H9 (cell line): ENCODE results near the gene RAC2. TPM values are rescaled to one million over a fixed set of nuclear protein-coding genes. Genes with fewer than 3 reads are reported as not detected.

ENCODE experiments used
- DNase-seq: peaks from one replicate; pipeline ENCODE4 v3.0.0-alpha.2; 2017
- H2AFZ ChIP-seq: one replicate; pipeline ENCODE4 v1.6.1; 2013; ENCODE audit warnings: mild to moderate bottlenecking, low read length, control low read depth, moderate library complexity
- H2AK5ac ChIP-seq: 2 replicates; pipeline ENCODE4 v1.6.1; 2013; ENCODE audit warnings: low read length, control low read depth, mixed read lengths; ENCODE audit not compliant: insufficient read length
- H2BK120ac ChIP-seq: one replicate; pipeline ENCODE4 v1.6.1; 2013; ENCODE audit warnings: low read depth, mild to moderate bottlenecking, low read length, control low read depth, inconsistent platforms; ENCODE audit not compliant: poor library complexity, severe bottlenecking
- H2BK12ac ChIP-seq: 2 replicates; pipeline ENCODE4 v1.6.1; 2013; ENCODE audit warnings: low read length, control low read depth, mixed read lengths, low read depth; ENCODE audit not compliant: insufficient read length
- H2BK15ac ChIP-seq: 2 replicates; pipeline ENCODE4 v1.6.1; 2013; ENCODE audit warnings: low read depth, low read length, control low read depth
- H2BK20ac ChIP-seq: one replicate; pipeline ENCODE4 v1.6.1; 2013; ENCODE audit warnings: low read depth, mild to moderate bottlenecking, low read length, control low read depth, inconsistent platforms; ENCODE audit not compliant: poor library complexity, severe bottlenecking
- H2BK5ac ChIP-seq: 2 replicates; pipeline ENCODE4 v1.6.1; 2013; ENCODE audit warnings: low read length, control low read depth, mixed read lengths; ENCODE audit not compliant: insufficient read length
- H3K14ac ChIP-seq: 2 replicates; pipeline ENCODE4 v1.6.1; 2013; ENCODE audit warnings: low read length, control low read depth; ENCODE audit not compliant: insufficient read depth
- H3K18ac ChIP-seq: 2 replicates; pipeline ENCODE4 v1.6.1; 2013; ENCODE audit warnings: low read depth, mild to moderate bottlenecking, mixed read lengths, low read length, control low read depth; ENCODE audit not compliant: insufficient read length
- H3K23ac ChIP-seq: 2 replicates; pipeline ENCODE4 v1.6.1; 2013; ENCODE audit warnings: low read length, control low read depth, mixed read lengths, low read depth; ENCODE audit not compliant: insufficient read length
- H3K23me2 ChIP-seq: 2 replicates; pipeline ENCODE4 v1.6.1; 2013; ENCODE audit warnings: low read depth, mild to moderate bottlenecking, mixed read lengths, low read length, control low read depth; ENCODE audit not compliant: insufficient read length, poor library complexity, severe bottlenecking
- H3K27ac ChIP-seq: 2 replicates; pipeline ENCODE4 v1.5.1; 2013; ENCODE audit warnings: low read length, control low read depth, mixed read lengths, low read depth; ENCODE audit not compliant: insufficient read length
- H3K27me3 ChIP-seq: 2 replicates; pipeline ENCODE4 v1.6.1; 2013; ENCODE audit warnings: low read length, control low read depth, inconsistent platforms; ENCODE audit not compliant: insufficient read depth
- H3K4ac ChIP-seq: 2 replicates; pipeline ENCODE4 v1.6.1; 2013; ENCODE audit warnings: low read depth, mild to moderate bottlenecking, control low read depth, inconsistent platforms, low read length, moderate library complexity
- H3K4me1 ChIP-seq: 2 replicates; pipeline ENCODE4 v1.6.1; 2013; ENCODE audit warnings: low read length, control low read depth, inconsistent platforms; ENCODE audit not compliant: insufficient read depth
- H3K4me2 ChIP-seq: 2 replicates; pipeline ENCODE4 v1.6.1; 2013; ENCODE audit warnings: low read length, control low read depth, mixed read lengths; ENCODE audit not compliant: insufficient read length, insufficient read depth
- H3K56ac ChIP-seq: 2 replicates; pipeline ENCODE4 v1.6.1; 2013; ENCODE audit warnings: low read depth, mild to moderate bottlenecking, mixed read lengths, low read length, control low read depth; ENCODE audit not compliant: insufficient read length
- H3K79me1 ChIP-seq: 2 replicates; pipeline ENCODE4 v1.6.1; 2013; ENCODE audit warnings: low read depth, mild to moderate bottlenecking, moderate library complexity, low read length, control low read depth, inconsistent platforms; ENCODE audit not compliant: insufficient read depth, poor library complexity, severe bottlenecking
- H3K79me2 ChIP-seq: 2 replicates; pipeline ENCODE4 v1.6.1; 2013; ENCODE audit warnings: low read length, control low read depth, inconsistent platforms; ENCODE audit not compliant: insufficient read depth
- H3K9ac ChIP-seq: 2 replicates; pipeline ENCODE4 v1.6.1; 2013; ENCODE audit warnings: low read length, control low read depth, mixed read lengths; ENCODE audit not compliant: insufficient read length; ENCODE audit errors: extremely low read depth
- H3K9me3 ChIP-seq: one replicate; pipeline ENCODE4 v1.6.1; 2013; ENCODE audit warnings: low read depth, low read length, inconsistent platforms; ENCODE audit not compliant: control insufficient read depth
- H3T11ph ChIP-seq: one replicate; pipeline ENCODE4 v1.6.1; 2013; ENCODE audit warnings: mild to moderate bottlenecking, low read length, control low read depth, inconsistent platforms
- H4K20me1 ChIP-seq: one replicate; pipeline ENCODE4 v1.6.1; 2013; ENCODE audit not compliant: control insufficient read depth, insufficient read length, insufficient read depth
- H4K5ac ChIP-seq: 2 replicates; pipeline ENCODE4 v1.6.1; 2013; ENCODE audit warnings: low read depth, mild to moderate bottlenecking, mixed read lengths, low read length, control low read depth; ENCODE audit not compliant: insufficient read length
- H4K8ac ChIP-seq: replicated peaks from 2 replicates; pipeline ENCODE4 v1.6.1; 2013; ENCODE audit warnings: low read length, control low read depth, mixed read lengths, low read depth; ENCODE audit not compliant: insufficient read length
- H4K91ac ChIP-seq: 2 replicates; pipeline ENCODE4 v1.6.1; 2013; ENCODE audit warnings: low read depth, mild to moderate bottlenecking, moderate library complexity, mixed read lengths, low read length, control low read depth; ENCODE audit not compliant: insufficient read length
- H3K27ac Mint-ChIP-seq, 3 experiments: 2 replicates in 2 of 3; 3 replicates in 1 of 3; pipeline ENCODE4 v1.8.0; 2020 to 2021; ENCODE audit warnings: mixed read lengths in 3 of 3, mild to moderate bottlenecking in 1 of 3, moderate library complexity in 1 of 3
- H3K27me3 Mint-ChIP-seq: 2 replicates; pipeline ENCODE4 v1.8.0; 2021; ENCODE audit warnings: low read depth, mild to moderate bottlenecking, moderate library complexity, mixed read lengths
- H3K36me3 Mint-ChIP-seq, 3 experiments: 2 replicates in 2 of 3; 3 replicates in 1 of 3; pipeline ENCODE4 v1.8.0; 2020 to 2021; ENCODE audit warnings: low read depth in 3 of 3, mixed read lengths in 3 of 3; ENCODE audit not compliant: insufficient read depth in 1 of 3
- H3K4me1 Mint-ChIP-seq, 2 experiments: 2 replicates each; pipeline ENCODE4 v1.8.0; 2020; ENCODE audit warnings: mixed read lengths in 2 of 2
- H3K4me3 Mint-ChIP-seq, 2 experiments: 2 replicates in 1 of 2; 3 replicates in 1 of 2; pipeline ENCODE4 v1.8.0; 2020 to 2021; ENCODE audit warnings: mild to moderate bottlenecking in 2 of 2, mixed read lengths in 2 of 2, moderate library complexity in 1 of 2
- H3K9me3 Mint-ChIP-seq, 2 experiments: 2 replicates in 1 of 2; 3 replicates in 1 of 2; pipeline ENCODE4 v1.8.0; 2020; ENCODE audit warnings: mild to moderate bottlenecking in 2 of 2, mixed read lengths in 2 of 2, moderate library complexity in 1 of 2
- WGBS: extraction: QIAGEN DNeasy Blood & Tissue Kit; methylation state at CpG from one replicate; pipeline ENCODE4 v1.1.7; 2013; ENCODE audit warnings: missing lambda C conversion rate, low lambda C conversion rate, mixed read lengths; ENCODE audit not compliant: insufficient read length; ENCODE audit errors: extremely low coverage; 5-methylcytosine and 5-hydroxymethylcytosine counted together
- total RNA-seq: library from RNA; stranded (reverse); gene quantifications from 2 replicates; pipeline ENCODE4 v1.2.1, GENCODE V29; 2021
- TF ChIP-seq, protein P1 (sequence below): fragments of 200-600 bp; sonication (generic); conservative IDR thresholded peaks from 3 replicates; pipeline ENCODE4 v1.8.0; 2021; ENCODE audit warnings: antibody characterized with exemption, mild to moderate bottlenecking

Gene RAC2
- total RNA-seq, 1 experiment from 2014 or later, result 2.8 TPM

- Histone ChIP-seq H2BK20ac (no peak overlapping the region), H2BK12ac (no peak overlapping the region), H4K5ac (no peak overlapping the region), H3K18ac (no peak overlapping the region), H3K4me2 (no peak overlapping the region), H4K91ac (no peak overlapping the region), H3T11ph (no peak overlapping the region), H2BK5ac (no peak overlapping the region), H3K79me2 (no peaks in the 10 kb centered on the region), H3K23me2 (no peaks in the 10 kb centered on the region), H4K8ac (no peak overlapping the region), H2BK15ac (no peak overlapping the region), H3K27ac (no peak overlapping the region), H2AK5ac (no peak overlapping the region), H3K56ac (no peak overlapping the region), H3K4ac (no peak overlapping the region), H2BK120ac (no peak overlapping the region), H3K79me1 (no peaks in the 10 kb centered on the region), H4K20me1 (no peaks in the 10 kb centered on the region), H2AFZ (no peak overlapping the region), H3K23ac (no peak overlapping the region), H3K27me3 (no peaks in the 10 kb centered on the region), H3K9ac (no peak overlapping the region), H3K14ac (no peak overlapping the region), H3K4me1 (no peaks in the 10 kb centered on the region; the same call in 1 of the 2 replicates), H3K9me3 (no peaks in the 10 kb centered on the region)
- no peak for DNase-seq
- TF ChIP-seq, protein P1, sequence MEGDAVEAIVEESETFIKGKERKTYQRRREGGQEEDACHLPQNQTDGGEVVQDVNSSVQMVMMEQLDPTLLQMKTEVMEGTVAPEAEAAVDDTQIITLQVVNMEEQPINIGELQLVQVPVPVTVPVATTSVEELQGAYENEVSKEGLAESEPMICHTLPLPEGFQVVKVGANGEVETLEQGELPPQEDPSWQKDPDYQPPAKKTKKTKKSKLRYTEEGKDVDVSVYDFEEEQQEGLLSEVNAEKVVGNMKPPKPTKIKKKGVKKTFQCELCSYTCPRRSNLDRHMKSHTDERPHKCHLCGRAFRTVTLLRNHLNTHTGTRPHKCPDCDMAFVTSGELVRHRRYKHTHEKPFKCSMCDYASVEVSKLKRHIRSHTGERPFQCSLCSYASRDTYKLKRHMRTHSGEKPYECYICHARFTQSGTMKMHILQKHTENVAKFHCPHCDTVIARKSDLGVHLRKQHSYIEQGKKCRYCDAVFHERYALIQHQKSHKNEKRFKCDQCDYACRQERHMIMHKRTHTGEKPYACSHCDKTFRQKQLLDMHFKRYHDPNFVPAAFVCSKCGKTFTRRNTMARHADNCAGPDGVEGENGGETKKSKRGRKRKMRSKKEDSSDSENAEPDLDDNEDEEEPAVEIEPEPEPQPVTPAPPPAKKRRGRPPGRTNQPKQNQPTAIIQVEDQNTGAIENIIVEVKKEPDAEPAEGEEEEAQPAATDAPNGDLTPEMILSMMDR, result no peak
- Mint-ChIP-seq H3K4me3 (no peak overlapping the region), H3K36me3 (no peaks in the 10 kb centered on the region; a peak in 1 of 7 replicates), H3K4me1 (peaks cover 17 to 31% of the 10 kb centered on the region in 2 experiments), H3K27me3 (peaks cover 38% of the 10 kb centered on the region), H3K9me3 (no peaks in the 10 kb centered on the region; a peak in 1 of 5 replicates), H3K27ac (no peak overlapping the region; a peak in 1 of 7 replicates)
- no CpG with 5 or more reads among the region's 12 CpGs for WGBS
Measured at GRCh38 chr22:37281646-37282384, 37.7 kb upstream of the RAC2 start.
